Neural crest cell (in vitro differentiated cells): ENCODE results near the gene SRP68. TPM values are rescaled to one million over a fixed set of nuclear protein-coding genes. Genes with fewer than 3 reads are reported as not detected.
A peak's percentile ranks its signal among the peaks of the same experiment; 100 is the strongest.

Source experiments
- DNase-seq: peaks from one replicate; pipeline ENCODE4 v3.0.0; 2021; ENCODE audit warnings: low read depth, mixed read lengths, low spot score
- H3K27ac Mint-ChIP-seq: one replicate; pipeline ENCODE4 v1.8.0; 2021; ENCODE audit warnings: mild to moderate bottlenecking, mixed read lengths; ENCODE audit not compliant: unreplicated experiment
- H3K27me3 Mint-ChIP-seq: 2 replicates; pipeline ENCODE4 v1.8.0; 2021; ENCODE audit warnings: low read depth, mild to moderate bottlenecking, mixed read lengths
- H3K36me3 Mint-ChIP-seq: 2 replicates; pipeline ENCODE4 v1.8.0; 2021; ENCODE audit warnings: low read depth, mild to moderate bottlenecking, mixed read lengths
- H3K4me1 Mint-ChIP-seq: 2 replicates; pipeline ENCODE4 v1.8.0; 2021; ENCODE audit warnings: mixed read lengths
- H3K4me3 Mint-ChIP-seq: one replicate; pipeline ENCODE4 v1.8.0; 2021; ENCODE audit warnings: mild to moderate bottlenecking, mixed read lengths
- H3K9me3 Mint-ChIP-seq: 2 replicates; pipeline ENCODE4 v1.8.0; 2021; ENCODE audit warnings: mixed read lengths
- total RNA-seq: library from RNA; stranded (reverse); gene quantifications from 2 replicates; pipeline ENCODE4 v1.2.1, GENCODE V29; 2021
- TF ChIP-seq, protein P1 (sequence below): fragments of 200-600 bp; sonication (generic); conservative IDR thresholded peaks from 2 replicates; pipeline ENCODE4 v1.5.0; 2021; ENCODE audit warnings: antibody characterized with exemption, mild to moderate bottlenecking

Gene SRP68
- total RNA-seq, 1 donor from 2014 or later: 91.6 TPM

DNA sequence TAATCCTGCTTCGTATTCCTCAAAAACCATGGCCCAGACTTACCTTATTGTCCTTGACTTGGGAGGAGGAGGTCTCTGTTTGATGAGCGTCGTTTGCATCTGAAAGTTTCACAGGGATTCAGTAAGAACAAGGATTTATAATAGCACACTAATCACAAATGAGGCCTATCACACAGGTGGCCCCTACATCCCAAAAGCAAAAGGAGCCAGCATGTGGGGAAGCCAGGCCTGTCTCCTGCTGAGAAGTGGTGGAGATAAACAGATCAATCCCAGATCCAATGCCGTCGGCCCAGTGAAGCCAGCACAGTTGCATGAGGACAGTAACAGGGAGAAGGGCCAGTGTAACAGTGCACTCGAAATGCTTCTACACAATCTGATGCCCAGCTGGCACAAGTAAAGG, 31.9 kb downstream of the SRP68 start:
- Mint-ChIP-seq H3K9me3 (no peaks in the 10 kb centered on the region), H3K27ac (no peak overlapping the region), H3K27me3 (no peaks in the 10 kb centered on the region), H3K36me3 (peaks cover 33% of the 10 kb centered on the region), H3K4me1 (no peaks in the 10 kb centered on the region), H3K4me3 (no peak overlapping the region)
- TF ChIP-seq, protein P1, sequence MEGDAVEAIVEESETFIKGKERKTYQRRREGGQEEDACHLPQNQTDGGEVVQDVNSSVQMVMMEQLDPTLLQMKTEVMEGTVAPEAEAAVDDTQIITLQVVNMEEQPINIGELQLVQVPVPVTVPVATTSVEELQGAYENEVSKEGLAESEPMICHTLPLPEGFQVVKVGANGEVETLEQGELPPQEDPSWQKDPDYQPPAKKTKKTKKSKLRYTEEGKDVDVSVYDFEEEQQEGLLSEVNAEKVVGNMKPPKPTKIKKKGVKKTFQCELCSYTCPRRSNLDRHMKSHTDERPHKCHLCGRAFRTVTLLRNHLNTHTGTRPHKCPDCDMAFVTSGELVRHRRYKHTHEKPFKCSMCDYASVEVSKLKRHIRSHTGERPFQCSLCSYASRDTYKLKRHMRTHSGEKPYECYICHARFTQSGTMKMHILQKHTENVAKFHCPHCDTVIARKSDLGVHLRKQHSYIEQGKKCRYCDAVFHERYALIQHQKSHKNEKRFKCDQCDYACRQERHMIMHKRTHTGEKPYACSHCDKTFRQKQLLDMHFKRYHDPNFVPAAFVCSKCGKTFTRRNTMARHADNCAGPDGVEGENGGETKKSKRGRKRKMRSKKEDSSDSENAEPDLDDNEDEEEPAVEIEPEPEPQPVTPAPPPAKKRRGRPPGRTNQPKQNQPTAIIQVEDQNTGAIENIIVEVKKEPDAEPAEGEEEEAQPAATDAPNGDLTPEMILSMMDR: no peak
- no peak for DNase-seq

DNA sequence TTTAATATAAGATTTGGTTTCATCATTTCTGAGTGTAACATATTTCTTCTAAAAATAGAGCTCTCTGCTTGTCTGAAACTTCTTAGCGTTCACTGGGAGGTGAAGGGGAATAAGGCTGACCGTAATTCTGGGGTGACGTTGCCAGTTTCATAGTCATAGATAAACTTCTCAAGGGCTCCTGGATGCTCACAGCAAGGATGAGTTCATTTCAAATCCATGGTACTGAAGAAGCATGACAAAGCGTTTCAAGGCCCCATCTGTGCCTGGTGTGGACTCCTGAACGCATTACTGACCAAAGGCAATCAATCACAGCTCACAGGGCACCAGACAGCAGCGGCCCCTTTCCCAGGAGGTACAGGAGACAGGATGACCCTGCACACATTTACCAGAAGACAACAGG, 33.2 kb downstream of the SRP68 start:
- no peaks in the 10 kb centered on the region for H3K4me1 Mint-ChIP-seq

DNA sequence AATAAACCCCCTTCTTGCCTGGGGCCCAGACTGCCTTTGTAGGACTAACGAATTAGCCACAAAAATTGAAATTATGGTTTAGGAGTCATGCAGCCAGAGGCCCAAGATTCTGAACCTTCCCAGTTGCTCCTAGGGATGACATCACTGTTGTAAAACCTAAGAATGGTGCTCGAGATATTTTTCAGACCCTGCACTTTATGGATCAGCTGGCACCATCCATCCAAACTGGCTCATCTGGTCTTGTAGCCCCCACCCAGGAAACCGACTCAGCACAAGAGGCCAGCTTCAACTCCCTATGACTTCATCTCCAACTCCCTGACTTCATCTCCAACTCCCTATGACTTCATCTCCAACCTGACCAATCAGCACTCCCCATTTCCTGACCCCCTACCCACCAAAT, 34.3 kb downstream of the SRP68 start:
- no peaks in the 10 kb centered on the region for H3K4me1 Mint-ChIP-seq

More for the DNA sequence above, 33.2 kb downstream of the SRP68 start:
- H3K4me3 Mint-ChIP-seq: no peak overlapping the region
- peaks cover 29% of the 10 kb centered on the region for H3K36me3 Mint-ChIP-seq
- no peak for DNase-seq
- no peaks in the 10 kb centered on the region for H3K27me3 Mint-ChIP-seq
- TF ChIP-seq, protein P1: no peak
- peak overlapping the region; percentile 45 for H3K27ac Mint-ChIP-seq
- no peaks in the 10 kb centered on the region for H3K9me3 Mint-ChIP-seq

DNA sequence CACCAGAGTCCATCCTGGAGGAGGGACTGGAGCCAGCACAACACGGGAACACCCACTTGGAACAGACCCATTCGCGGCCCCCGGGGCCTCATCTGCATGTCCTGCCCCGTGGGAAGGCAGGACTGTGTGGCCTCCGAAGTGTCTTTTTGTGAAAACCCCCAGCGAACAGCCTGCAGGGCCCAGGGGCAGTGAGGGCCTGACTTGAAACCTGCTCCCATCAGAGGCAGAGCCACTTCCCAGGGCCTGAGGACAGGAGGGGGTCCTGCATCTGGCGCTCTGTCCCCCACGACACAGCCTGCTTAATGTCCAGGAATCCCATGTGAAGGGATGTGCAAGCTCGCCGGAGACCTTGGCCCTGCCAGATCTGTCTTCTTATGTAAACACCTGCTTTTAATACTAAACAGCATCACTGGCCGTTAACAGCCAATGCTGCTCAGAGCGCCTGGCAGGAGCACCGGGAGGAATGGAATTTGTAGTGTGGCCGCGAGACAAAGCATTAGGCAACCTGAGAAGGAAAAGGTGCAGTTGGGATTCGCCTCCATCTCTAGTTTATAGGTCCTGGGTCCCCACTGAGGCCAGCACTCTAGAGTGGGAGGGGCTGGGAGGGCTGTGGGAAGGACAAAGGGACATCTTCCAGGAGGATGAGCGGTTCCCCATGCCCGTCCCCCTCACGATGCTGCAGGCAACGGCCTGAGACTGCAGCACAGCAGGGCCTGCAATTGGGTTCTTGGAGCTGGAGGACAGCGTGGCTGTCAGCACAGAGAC, 35.6 kb downstream of the SRP68 start:
- Mint-ChIP-seq H3K27ac (no peak overlapping the region), H3K4me3 (no peak overlapping the region)

More for the DNA sequence above, 34.3 kb downstream of the SRP68 start:
- H3K4me3 Mint-ChIP-seq: no peak overlapping the region
- no peaks in the 10 kb centered on the region for H3K27me3 Mint-ChIP-seq
- H3K9me3 Mint-ChIP-seq: no peaks in the 10 kb centered on the region
- peaks cover 21% of the 10 kb centered on the region for H3K36me3 Mint-ChIP-seq
- no peak for DNase-seq
- H3K27ac Mint-ChIP-seq: peak overlapping the region; percentile 6
- TF ChIP-seq, protein P1: no peak

DNA sequence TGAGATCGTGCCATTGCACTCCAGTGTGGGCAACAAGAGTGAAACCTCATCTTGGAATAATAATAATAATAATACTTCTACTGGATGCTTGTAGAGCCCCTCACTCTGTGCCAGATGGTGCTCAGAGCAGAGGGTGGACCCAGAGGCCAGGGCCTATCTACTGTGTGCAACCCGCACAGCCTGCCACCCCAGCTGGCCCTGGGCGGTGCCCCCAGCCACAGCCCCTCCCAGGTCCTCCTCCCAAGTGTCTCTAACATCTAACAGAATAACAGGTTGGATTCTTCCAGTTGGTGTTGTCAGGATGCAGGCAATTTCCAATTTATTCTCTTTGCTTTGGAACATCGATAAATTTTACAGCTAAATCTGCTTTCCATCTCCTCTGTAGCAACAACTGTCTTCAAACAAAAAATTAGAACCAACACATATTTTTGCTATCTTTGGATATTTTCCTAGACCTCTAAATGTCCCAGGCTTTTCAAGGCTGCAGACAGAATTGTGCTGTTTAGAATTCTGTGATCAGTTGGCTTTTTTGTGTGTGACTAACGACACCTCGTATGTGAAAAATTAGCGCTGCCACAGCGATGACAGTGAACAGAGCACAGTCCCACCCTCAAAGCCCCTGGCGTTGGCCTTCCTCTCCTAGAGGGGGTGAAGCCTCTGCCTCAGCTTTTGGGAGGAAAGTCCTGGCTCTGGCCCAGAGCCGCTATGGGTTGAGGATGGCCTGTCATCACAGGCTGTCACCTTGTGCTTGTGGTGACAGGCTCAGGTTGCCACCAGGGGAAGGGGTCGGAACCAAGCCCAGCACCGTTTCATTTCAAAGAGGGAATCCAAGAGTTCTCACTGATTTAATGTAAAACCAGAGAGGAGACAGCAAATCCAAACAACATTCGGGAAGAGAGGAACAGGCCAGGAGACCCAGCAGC, 37.6 kb downstream of the SRP68 start:
- no peak for DNase-seq
- peaks cover 17% of the 10 kb centered on the region for H3K36me3 Mint-ChIP-seq
- no peaks in the 10 kb centered on the region for H3K9me3 Mint-ChIP-seq
- H3K27me3 Mint-ChIP-seq: no peaks in the 10 kb centered on the region
- H3K4me1 Mint-ChIP-seq: peaks cover 4% of the 10 kb centered on the region
- no peak overlapping the region for H3K27ac Mint-ChIP-seq
- no peak overlapping the region for H3K4me3 Mint-ChIP-seq
- TF ChIP-seq, protein P1: no peak

More for the DNA sequence above, 35.6 kb downstream of the SRP68 start:
- peaks cover 21% of the 10 kb centered on the region for H3K36me3 Mint-ChIP-seq
- no peaks in the 10 kb centered on the region for H3K27me3 Mint-ChIP-seq
- H3K4me1 Mint-ChIP-seq: no peaks in the 10 kb centered on the region
- TF ChIP-seq, protein P1: no peak
- H3K9me3 Mint-ChIP-seq: no peaks in the 10 kb centered on the region
- DNase-seq: no peak
